Neutrophil (primary cell): ENCODE data around the gene DDN.

Experiments used
- H3K27ac ChIP-seq: fragments of 200-600 bp; sonication (generic); 2 replicates; pipeline ENCODE4 v1.5.1; 2016; ENCODE audit warnings: mild to moderate bottlenecking, moderate library complexity
- H3K27me3 ChIP-seq: fragments of 200-600 bp; sonication (generic); 2 replicates; pipeline ENCODE4 v1.6.0; 2016; ENCODE audit warnings: mild to moderate bottlenecking
- H3K36me3 ChIP-seq: fragments of 200-600 bp; sonication (generic); 2 replicates; pipeline ENCODE4 v1.5.1; 2017
- H3K4me1 ChIP-seq, 2 experiments: fragments of 200-600 bp in 1 of 2; sonication (generic) in 1 of 2; 1 replicate in 1 of 2; 2 replicates in 1 of 2; pipeline versions ENCODE4 v1.5.1 to v1.6.1; 2013 to 2016; ENCODE audit warnings: low read depth in 1 of 2, low read length in 1 of 2, mild to moderate bottlenecking in 1 of 2, moderate library complexity in 1 of 2; ENCODE audit not compliant: control insufficient read depth in 1 of 2, insufficient read depth in 1 of 2
- H3K4me3 ChIP-seq, 2 experiments: fragments of 200-600 bp in 1 of 2; sonication (generic) in 1 of 2; 1 replicate in 1 of 2; 2 replicates in 1 of 2; pipeline ENCODE4 v1.5.1; 2013 to 2016; ENCODE audit warnings: low read depth in 1 of 2, low read length in 1 of 2, mild to moderate bottlenecking in 1 of 2, moderate library complexity in 1 of 2
- H3K9me3 ChIP-seq: fragments of 200-600 bp; sonication (generic); 2 replicates; pipeline ENCODE4 v1.5.1; 2016
- TF ChIP-seq, protein P1 (sequence below): fragments of 200-600 bp; sonication (generic); IDR thresholded peaks from 2 replicates; pipeline ENCODE4 v1.5.1; 2016; ENCODE audit warnings: antibody characterized with exemption

Gene DDN

DNA sequence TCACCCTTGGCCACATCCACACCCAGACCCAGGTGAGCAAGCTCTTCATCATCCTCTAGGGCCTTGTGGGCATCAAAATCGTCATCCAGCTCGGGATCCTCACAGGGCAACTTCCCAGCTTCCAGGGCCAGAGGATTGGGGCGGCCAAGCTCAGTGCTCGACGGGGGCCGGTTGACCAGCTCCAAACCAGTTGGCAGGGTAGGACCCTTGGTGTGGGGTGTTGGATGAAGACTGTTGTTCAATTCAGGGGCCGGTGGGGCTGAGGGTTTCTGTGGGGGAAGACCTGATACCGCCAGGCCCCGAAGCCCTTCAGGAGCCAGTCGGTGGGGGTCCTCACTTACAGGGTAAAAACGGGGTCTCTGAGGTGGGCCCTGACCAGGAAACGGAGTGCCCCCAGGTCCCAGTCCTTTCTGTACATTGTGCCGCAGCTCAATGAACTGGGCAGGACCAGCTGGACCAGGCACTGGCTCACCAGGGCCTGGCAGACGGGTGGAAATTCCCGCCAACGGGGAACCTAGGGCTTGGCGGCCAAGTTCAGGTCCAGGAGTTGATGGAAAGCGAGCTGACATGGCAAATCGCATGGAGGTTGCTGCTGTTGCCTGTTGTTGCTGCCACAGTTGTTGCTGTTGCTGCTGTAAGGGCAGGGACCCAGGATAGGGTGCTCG, 39.2 kb upstream of the DDN start:
- Histone ChIP-seq H3K9me3 (no peaks in the 10 kb centered on the region), H3K4me3 (no peak overlapping the region)

DNA sequence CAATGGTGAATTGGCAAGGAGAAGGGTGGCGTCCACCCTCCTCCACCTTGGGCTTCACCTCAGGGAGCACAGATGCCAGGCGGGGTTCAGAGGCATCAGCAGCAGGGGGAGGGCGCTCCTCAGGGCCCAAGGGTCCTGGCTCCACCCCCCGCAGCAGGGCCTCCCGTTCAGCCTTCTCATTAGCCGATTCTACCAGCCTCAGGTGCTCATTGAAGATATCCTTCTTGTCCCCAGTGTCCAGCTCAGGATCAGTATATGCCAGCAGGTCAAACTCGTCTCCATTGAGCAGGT, 38.7 kb upstream of the DDN start:
- Histone ChIP-seq H3K4me1 (peaks cover 9 to 14% of the 10 kb centered on the region in 2 experiments), H3K9me3 (no peaks in the 10 kb centered on the region), H3K36me3 (peaks cover 97% of the 10 kb centered on the region), H3K4me3 (no peak overlapping the region), H3K27me3 (no peaks in the 10 kb centered on the region), H3K27ac (no peak overlapping the region)
- TF ChIP-seq, protein P1, sequence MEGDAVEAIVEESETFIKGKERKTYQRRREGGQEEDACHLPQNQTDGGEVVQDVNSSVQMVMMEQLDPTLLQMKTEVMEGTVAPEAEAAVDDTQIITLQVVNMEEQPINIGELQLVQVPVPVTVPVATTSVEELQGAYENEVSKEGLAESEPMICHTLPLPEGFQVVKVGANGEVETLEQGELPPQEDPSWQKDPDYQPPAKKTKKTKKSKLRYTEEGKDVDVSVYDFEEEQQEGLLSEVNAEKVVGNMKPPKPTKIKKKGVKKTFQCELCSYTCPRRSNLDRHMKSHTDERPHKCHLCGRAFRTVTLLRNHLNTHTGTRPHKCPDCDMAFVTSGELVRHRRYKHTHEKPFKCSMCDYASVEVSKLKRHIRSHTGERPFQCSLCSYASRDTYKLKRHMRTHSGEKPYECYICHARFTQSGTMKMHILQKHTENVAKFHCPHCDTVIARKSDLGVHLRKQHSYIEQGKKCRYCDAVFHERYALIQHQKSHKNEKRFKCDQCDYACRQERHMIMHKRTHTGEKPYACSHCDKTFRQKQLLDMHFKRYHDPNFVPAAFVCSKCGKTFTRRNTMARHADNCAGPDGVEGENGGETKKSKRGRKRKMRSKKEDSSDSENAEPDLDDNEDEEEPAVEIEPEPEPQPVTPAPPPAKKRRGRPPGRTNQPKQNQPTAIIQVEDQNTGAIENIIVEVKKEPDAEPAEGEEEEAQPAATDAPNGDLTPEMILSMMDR, result no peak

More for the DNA sequence above, 39.2 kb upstream of the DDN start:
- Histone ChIP-seq H3K4me1 (peaks cover 9 to 14% of the 10 kb centered on the region in 2 experiments), H3K36me3 (peaks cover 97% of the 10 kb centered on the region), H3K27ac (no peak overlapping the region), H3K27me3 (no peaks in the 10 kb centered on the region)
- TF ChIP-seq, protein P1, result no peak

DNA sequence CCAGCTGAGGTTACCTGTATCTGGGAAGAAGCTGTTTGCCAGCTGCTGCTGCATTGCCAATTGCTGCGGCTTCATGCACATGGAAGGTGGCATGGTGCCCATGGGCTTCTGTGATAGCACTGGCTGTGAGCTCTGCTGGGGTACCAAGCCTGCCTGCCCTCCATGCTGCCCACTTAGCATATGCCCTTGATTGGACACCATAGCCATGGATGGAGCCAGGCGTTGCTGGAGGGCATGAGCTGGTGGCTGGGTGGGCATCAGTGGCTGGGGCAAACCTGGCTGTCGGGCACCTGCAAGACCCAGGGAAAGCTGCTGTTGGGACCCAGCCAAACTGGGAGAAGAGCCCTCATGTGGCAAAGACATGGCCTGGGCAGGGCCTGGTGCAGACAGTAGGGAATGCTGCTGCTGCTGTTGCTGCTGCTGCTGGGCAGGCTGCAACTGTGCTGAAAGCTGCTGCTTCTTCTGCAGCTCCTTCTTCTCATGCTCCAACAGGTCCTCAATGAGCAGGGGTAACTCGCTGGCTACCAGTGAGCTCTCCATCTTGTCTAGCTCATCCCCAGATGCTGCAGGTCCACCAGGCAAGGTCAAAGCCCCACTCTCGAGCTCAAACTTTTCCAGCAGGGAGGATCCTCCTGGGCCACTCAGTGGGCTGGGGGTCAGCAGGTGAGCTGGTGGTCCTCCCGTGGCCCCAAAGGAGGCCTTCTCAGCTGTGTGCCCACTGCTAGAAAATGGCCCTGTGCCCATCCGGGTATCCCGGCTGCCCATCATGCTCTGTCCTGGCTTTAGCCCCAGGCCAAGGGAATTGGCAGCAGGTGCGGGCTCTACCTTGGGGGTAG, 38.2 kb upstream of the DDN start:
- no peaks in the 10 kb centered on the region for H3K27me3 ChIP-seq
- no peak overlapping the region for H3K27ac ChIP-seq
- TF ChIP-seq, protein P1, result no peak
- no peak overlapping the region for H3K4me3 ChIP-seq
- peaks cover 9 to 14% of the 10 kb centered on the region in 2 experiments for H3K4me1 ChIP-seq
- peaks cover 97% of the 10 kb centered on the region for H3K36me3 ChIP-seq
- H3K9me3 ChIP-seq, result no peaks in the 10 kb centered on the region

DNA sequence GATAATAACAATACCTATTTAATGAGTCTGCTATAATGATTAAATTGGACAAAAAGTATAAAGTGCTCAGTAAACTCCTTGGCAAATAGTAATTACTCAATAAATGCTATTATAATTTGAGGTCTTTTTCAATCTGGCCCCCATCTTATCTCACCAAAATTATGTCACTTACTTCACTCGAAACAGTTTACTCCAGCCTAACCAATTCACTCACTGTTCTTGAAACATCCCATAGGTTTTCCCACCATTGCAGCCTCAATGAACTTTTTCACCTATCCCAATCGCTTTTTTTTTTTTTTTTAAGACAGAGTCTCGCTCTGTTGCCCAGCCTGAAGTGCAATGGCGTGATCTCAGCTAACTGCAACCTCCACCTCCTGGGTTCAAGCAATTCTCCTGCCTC, 36.9 kb upstream of the DDN start:
- Histone ChIP-seq H3K36me3 (peaks cover 97% of the 10 kb centered on the region), H3K27me3 (no peaks in the 10 kb centered on the region), H3K9me3 (no peaks in the 10 kb centered on the region), H3K4me3 (no peak overlapping the region), H3K27ac (peak overlapping the region; percentile 67), H3K4me1 (peaks cover 9 to 14% of the 10 kb centered on the region in 2 experiments)
- TF ChIP-seq, protein P1, result no peak

DNA sequence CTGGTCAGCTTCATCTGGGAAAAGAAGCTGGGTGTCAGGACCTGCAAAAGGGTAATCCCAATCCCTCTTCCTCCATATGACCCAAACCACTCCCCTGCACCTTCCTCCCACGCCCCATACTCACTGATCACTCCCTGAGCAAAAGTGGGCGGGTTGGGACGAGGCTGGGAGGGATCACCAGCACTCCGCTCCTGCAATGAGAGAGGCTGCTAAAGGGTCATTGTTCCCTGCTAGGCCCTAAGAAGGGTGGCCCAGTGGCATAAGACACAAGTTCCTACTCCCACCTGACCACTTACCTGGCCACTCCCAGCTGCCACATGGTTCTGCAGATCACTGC, 35.1 kb upstream of the DDN start:
- H3K27ac ChIP-seq, result no peak overlapping the region
- peaks cover 17 to 20% of the 10 kb centered on the region in 2 experiments for H3K4me1 ChIP-seq
- H3K4me3 ChIP-seq, result no peak overlapping the region
- H3K36me3 ChIP-seq, result peaks cover 97% of the 10 kb centered on the region
- TF ChIP-seq, protein P1, result no peak
- H3K9me3 ChIP-seq, result no peaks in the 10 kb centered on the region
- no peaks in the 10 kb centered on the region for H3K27me3 ChIP-seq
